ENCODE data around the gene ABCG1.

DNA sequence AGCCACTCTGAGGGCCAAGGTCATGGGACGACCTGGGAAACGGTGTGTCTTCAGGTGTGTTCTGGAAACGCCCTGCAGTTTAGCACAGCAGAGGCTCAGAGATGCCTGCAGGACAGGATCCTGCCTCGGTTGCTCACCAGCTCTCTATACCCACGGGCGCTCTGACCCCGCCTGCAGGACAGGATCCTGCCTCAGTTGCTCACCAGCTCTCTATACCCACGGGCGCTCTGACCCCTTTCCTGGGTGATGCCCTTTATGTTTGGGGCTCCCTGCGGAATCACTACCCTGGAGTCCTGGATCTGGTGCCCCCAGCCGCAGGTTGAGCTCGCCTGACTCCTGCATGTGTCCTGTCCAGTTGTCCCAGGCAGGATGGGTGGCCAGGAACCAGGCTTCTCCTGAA is 63.8 kb downstream of the ABCG1 start:
- no peak for TF ChIP-seq POLR2A (IDR thresholded peaks at IDR 0.05; ENCODE audit: low read length)
- no peak for TF ChIP-seq GATA1 (IDR thresholded peaks at IDR 0.05; ENCODE audit: low read depth, low read length)
